Suppressor macrophage treated with lipopolysaccharide for 1 hour (primary cell): ENCODE measurements around the gene ZKSCAN8.
A peak's percentile ranks its signal among the peaks of the same experiment; 100 is the strongest.
"Not testable (repeated sequence)": the region's sequence is repeated elsewhere in the genome, so short reads cannot be mapped to it uniquely, and the experiment has no call there.

Experiments used
- DNase-seq, 3 donors: peaks; one replicate each; pipeline ENCODE4 v3.0.0-alpha.2; 2020 to 2022

Gene ZKSCAN8

GRCh38 chr6:28141500-28142329, at the start of gene ZKSCAN8:
Gene ZKSCAN8, plus strand, starts transcription at chr6:28141883. Its CDS starts 6,525 bp downstream, at chr6:28148408.
- DNase-seq, result peak; percentile 74 to 78 (median 77)

- not testable (repeated sequence) for DNase-seq
These were observed 39.5 kb upstream of the ZKSCAN8 start for GRCh38 chr6:28102222-28102621.

- not testable (repeated sequence) for DNase-seq
These were observed 39.0 kb upstream of the ZKSCAN8 start for GRCh38 chr6:28102699-28103098.

- DNase-seq, result peak; percentile 76 to 85 (median 80)
These were observed 37.1 kb upstream of the ZKSCAN8 start for GRCh38 chr6:28104392-28105244.

- no peak for DNase-seq
These were observed 36.4 kb upstream of the ZKSCAN8 start for GRCh38 chr6:28105245-28105639.

- DNase-seq, result no peak
These were observed 34.2 kb upstream of the ZKSCAN8 start for GRCh38 chr6:28107506-28107905.

- no peak for DNase-seq
These were observed 29.7 kb upstream of the ZKSCAN8 start for GRCh38 chr6:28111964-28112363.

- no peak for DNase-seq
These were observed 25.9 kb upstream of the ZKSCAN8 start for GRCh38 chr6:28115799-28116198.

GRCh38 chr6:28117386-28118050, 24.2 kb upstream of the ZKSCAN8 start:
- DNase-seq, result no peak

GRCh38 chr6:28118217-28118616, 23.5 kb upstream of the ZKSCAN8 start:
- DNase-seq, result no peak

GRCh38 chr6:28121876-28122275, 19.8 kb upstream of the ZKSCAN8 start:
- DNase-seq, result no peak

- not testable (repeated sequence) for DNase-seq
These were observed 19.4 kb upstream of the ZKSCAN8 start for GRCh38 chr6:28122283-28122682.

GRCh38 chr6:28124350-28124970, 17.2 kb upstream of the ZKSCAN8 start, which contains the start of gene ZSCAN16:
Gene ZSCAN16, plus strand, starts transcription at chr6:28124609. Its CDS starts 835 bp downstream, at chr6:28125444.
- peak; percentile 84 to 91 (median 86) for DNase-seq

- peak in 2 of 3 donors; percentile 27 to 46 for DNase-seq
These were observed 16.7 kb upstream of the ZKSCAN8 start for GRCh38 chr6:28124971-28125353.

- no peak for DNase-seq
These were observed 16.3 kb upstream of the ZKSCAN8 start for GRCh38 chr6:28125401-28125800.

- DNase-seq, result peak; percentile 55 to 65 (median 56)
These were observed 7.7 kb upstream of the ZKSCAN8 start for GRCh38 chr6:28134015-28134414.

GRCh38 chr6:28134716-28135115, 7.0 kb upstream of the ZKSCAN8 start:
- peak; percentile 35 to 49 (median 39) for DNase-seq

GRCh38 chr6:28135393-28135792, 6.3 kb upstream of the ZKSCAN8 start:
- no peak for DNase-seq

GRCh38 chr6:28136585-28137504, 4.8 kb upstream of the ZKSCAN8 start:
- DNase-seq, result peak; percentile 93 to 94 (median 93)

- DNase-seq, result peak; percentile 86 to 97 (median 93)
These were observed 4.1 kb upstream of the ZKSCAN8 start for GRCh38 chr6:28137505-28137981.
